GM12892 (cell line): ENCODE results near the gene HEBP2.

Experiments used
- POLR2A ChIP-seq: IDR thresholded peaks from 2 replicates; pipeline ENCODE4 v1.6.1; 2011; ENCODE audit warnings: low read depth, low read length, control low read depth
- TAF1 ChIP-seq: IDR thresholded peaks from 2 replicates; pipeline ENCODE4 v1.6.1; 2011; ENCODE audit warnings: low read depth, mild to moderate bottlenecking, control low read depth, low read length, borderline replicate concordance

DNA sequence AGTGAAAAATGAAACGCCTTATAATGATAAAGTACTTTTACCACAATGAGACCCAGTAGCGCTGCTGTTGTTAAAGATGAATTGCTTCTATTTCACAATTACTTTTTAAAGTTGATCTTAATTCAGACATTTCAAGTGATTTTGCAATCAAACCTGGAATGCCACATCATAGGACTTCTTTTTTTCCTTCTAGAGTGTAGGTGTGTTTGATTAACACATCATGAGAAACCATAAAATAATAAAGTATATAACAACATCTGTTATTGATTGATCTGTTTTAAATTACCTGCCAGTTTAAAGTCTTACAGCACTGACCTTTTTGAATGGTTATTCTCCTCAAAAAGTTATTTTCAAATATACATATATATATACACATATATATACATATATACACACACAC is 38.6 kb downstream of the HEBP2 start:
- TF ChIP-seq POLR2A (no peak), TAF1 (no peak)
